ENCODE data around the gene DAAM1. TPM values are rescaled to one million over a fixed set of nuclear protein-coding genes. Genes with fewer than 3 reads are reported as not detected.

DAAM1 gene
- total RNA-seq, 2 donors from 2014 or later, result 94.0 to 99.4 TPM

DNA sequence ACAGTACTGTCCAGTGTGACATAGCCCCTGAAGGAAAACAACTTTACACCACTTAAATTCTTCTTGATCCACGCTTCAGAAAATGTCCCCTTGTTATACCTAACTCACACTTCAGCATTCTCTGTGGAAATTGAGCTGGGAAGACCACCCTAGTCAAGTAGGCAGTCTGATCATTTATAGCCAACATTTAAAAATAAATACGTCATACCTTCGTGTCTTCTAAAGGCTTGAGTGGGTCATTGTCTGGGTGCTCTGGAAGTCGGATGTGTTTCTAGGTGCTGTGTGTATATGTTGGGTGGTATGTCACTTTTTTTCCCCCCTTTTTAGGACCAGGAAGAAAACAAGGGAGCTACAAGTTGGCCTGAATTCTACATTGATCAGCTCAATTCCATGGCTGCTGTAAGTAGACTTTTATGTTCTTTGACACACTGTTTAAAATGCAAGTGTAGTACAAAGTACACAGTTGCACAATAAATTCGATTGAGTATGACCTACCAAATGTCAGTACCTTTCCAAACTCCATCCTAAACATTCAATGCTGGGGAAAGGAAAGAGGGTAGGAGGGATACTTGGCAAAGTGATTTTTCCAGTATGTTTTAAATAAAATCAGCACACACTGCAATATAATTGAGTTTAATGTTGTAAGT lies 126.6 kb downstream of the DAAM1 start:
- TF ChIP-seq, protein P1, sequence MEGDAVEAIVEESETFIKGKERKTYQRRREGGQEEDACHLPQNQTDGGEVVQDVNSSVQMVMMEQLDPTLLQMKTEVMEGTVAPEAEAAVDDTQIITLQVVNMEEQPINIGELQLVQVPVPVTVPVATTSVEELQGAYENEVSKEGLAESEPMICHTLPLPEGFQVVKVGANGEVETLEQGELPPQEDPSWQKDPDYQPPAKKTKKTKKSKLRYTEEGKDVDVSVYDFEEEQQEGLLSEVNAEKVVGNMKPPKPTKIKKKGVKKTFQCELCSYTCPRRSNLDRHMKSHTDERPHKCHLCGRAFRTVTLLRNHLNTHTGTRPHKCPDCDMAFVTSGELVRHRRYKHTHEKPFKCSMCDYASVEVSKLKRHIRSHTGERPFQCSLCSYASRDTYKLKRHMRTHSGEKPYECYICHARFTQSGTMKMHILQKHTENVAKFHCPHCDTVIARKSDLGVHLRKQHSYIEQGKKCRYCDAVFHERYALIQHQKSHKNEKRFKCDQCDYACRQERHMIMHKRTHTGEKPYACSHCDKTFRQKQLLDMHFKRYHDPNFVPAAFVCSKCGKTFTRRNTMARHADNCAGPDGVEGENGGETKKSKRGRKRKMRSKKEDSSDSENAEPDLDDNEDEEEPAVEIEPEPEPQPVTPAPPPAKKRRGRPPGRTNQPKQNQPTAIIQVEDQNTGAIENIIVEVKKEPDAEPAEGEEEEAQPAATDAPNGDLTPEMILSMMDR (conservative IDR thresholded peaks at IDR 0.05), result no peak
- DNase-seq, result no peak
- Histone ChIP-seq H3K9me3 (ENCODE audit: control insufficient read depth, low read length) (no peaks in the 10 kb centered on the region), H3K27me3 (ENCODE audit: control insufficient read depth, insufficient read depth, low read length, poor library complexity, severe bottlenecking) (no peaks in the 10 kb centered on the region), H3K9ac (ENCODE audit: extremely low read depth, low read length, poor library complexity, severe bottlenecking) (no peak overlapping the region), H3K36me3 (ENCODE audit: control insufficient read depth, insufficient read depth, low read length) (peaks cover 10% of the 10 kb centered on the region), H3K27ac (ENCODE audit: low read depth, low read length) (no peak overlapping the region), H3K4me3 (ENCODE audit: low read length) (no peak overlapping the region), H3K4me1 (ENCODE audit: control insufficient read depth, insufficient read depth, low read length) (peaks cover 7% of the 10 kb centered on the region)
- Mint-ChIP-seq H3K27me3 (ENCODE audit: insufficient read depth) (no peaks in the 10 kb centered on the region), H3K4me3 (no peak overlapping the region), H3K36me3 (ENCODE audit: low read depth) (no peaks in the 10 kb centered on the region), H3K9me3 (no peaks in the 10 kb centered on the region), H3K4me1 (peaks cover 19% of the 10 kb centered on the region), H3K27ac (no peak overlapping the region)
- WGBS, 2 experiments (ENCODE audit: insufficient coverage in 1 of 2, insufficient read length in 1 of 2), result 86 to 100% methylated on average over 1 to 4 of the region's 5 CpGs

DNA sequence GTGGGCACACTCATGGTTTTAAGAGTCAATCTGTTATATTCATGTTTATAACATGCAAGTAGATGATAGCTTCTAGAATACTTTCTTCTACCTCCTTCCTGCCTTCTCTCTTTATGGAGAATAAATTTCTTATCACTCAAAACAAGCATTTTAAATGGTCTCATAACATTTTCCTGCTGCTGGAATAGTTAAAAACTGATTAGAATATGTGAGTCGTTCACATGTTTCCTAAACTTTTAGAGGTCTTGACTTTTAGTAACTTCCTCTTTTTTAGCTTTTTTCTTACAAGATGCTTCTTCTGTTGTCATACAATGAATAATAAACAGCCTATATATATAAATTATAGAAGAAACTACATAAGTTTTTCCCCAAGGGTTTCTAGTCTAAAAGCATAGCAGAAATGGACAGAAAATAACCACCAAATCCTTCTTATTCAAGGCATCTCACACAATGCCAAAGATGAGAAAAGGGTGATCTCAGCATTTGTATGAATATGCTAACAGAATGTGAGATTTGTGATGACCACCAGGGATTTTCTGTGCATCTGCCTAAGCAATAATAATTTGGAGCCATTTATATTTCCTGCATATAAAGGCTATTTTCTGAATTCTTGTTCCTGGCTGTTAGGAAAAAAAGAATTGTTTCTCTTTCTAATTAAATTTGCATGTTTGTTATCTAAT lies 127.8 kb downstream of the DAAM1 start:
- Histone ChIP-seq H3K4me3 (ENCODE audit: low read length) (no peak overlapping the region), H3K27me3 (ENCODE audit: control insufficient read depth, insufficient read depth, low read length, poor library complexity, severe bottlenecking) (no peaks in the 10 kb centered on the region), H3K9ac (ENCODE audit: extremely low read depth, low read length, poor library complexity, severe bottlenecking) (no peak overlapping the region), H3K27ac (ENCODE audit: low read depth, low read length) (no peak overlapping the region), H3K36me3 (ENCODE audit: control insufficient read depth, insufficient read depth, low read length) (peaks cover 22% of the 10 kb centered on the region), H3K9me3 (ENCODE audit: control insufficient read depth, low read length) (no peaks in the 10 kb centered on the region), H3K4me1 (ENCODE audit: control insufficient read depth, insufficient read depth, low read length) (peaks cover 7% of the 10 kb centered on the region)
- no peak for DNase-seq
- H3K36me3 Mint-ChIP-seq (ENCODE audit: low read depth), result peaks cover 5% of the 10 kb centered on the region
- TF ChIP-seq, protein P1 (conservative IDR thresholded peaks at IDR 0.05), result no peak
- WGBS, 2 experiments (ENCODE audit: insufficient coverage in 1 of 2, insufficient read length in 1 of 2), result 60% methylated on average over 1 of the region's 1 CpG; no CpG with 5 or more reads in 1 of the 2 experiments
- no peaks in the 10 kb centered on the region for H3K27me3 Mint-ChIP-seq (ENCODE audit: insufficient read depth)
- H3K9me3 Mint-ChIP-seq, result no peaks in the 10 kb centered on the region
- H3K27ac Mint-ChIP-seq, result no peak overlapping the region
- H3K4me1 Mint-ChIP-seq, result peaks cover 19% of the 10 kb centered on the region
- no peak overlapping the region for H3K4me3 Mint-ChIP-seq

DNA sequence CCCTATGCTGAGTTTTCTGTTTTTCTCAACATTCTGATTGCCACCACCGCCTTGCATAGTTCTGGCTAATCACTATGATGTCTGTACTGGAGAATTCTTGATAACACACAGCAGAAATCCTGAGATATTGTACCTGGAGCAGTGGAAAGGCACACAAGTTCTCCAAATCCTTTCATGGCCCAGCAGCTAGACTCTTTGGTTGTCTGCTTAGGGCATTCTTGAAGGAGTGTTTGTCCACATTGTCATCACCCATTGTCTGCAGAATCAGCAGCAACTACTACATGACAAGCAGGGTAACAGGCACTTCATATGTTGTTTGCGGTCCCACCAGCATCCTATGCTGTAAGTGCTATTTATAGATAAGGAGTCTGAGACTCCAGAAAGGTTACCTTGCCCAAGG lies 128.9 kb downstream of the DAAM1 start:
- 92 to 100% methylated on average over 2 of the region's 2 CpGs for WGBS, 2 experiments (ENCODE audit: insufficient coverage in 1 of 2, insufficient read length in 1 of 2)
- TF ChIP-seq, protein P1 (conservative IDR thresholded peaks at IDR 0.05), result no peak
- Mint-ChIP-seq H3K27ac (no peak overlapping the region), H3K4me3 (no peak overlapping the region), H3K36me3 (ENCODE audit: low read depth) (peaks cover 15% of the 10 kb centered on the region), H3K27me3 (ENCODE audit: insufficient read depth) (no peaks in the 10 kb centered on the region), H3K9me3 (no peaks in the 10 kb centered on the region), H3K4me1 (peaks cover 19% of the 10 kb centered on the region)
- Histone ChIP-seq H3K4me3 (ENCODE audit: low read length) (no peak overlapping the region), H3K27ac (ENCODE audit: low read depth, low read length) (no peak overlapping the region), H3K4me1 (ENCODE audit: control insufficient read depth, insufficient read depth, low read length) (peaks cover 7% of the 10 kb centered on the region), H3K9me3 (ENCODE audit: control insufficient read depth, low read length) (no peaks in the 10 kb centered on the region), H3K36me3 (ENCODE audit: control insufficient read depth, insufficient read depth, low read length) (peaks cover 29% of the 10 kb centered on the region), H3K9ac (ENCODE audit: extremely low read depth, low read length, poor library complexity, severe bottlenecking) (no peak overlapping the region), H3K27me3 (ENCODE audit: control insufficient read depth, insufficient read depth, low read length, poor library complexity, severe bottlenecking) (no peaks in the 10 kb centered on the region)
- DNase-seq, result no peak

Data from endodermal cell (in vitro differentiated cells).